HG02870 (cell line): Measurements from ENCODE around the gene HEXIM1.
"Not testable (repeated sequence)": the region's sequence is repeated elsewhere in the genome, so short reads cannot be mapped to it uniquely, and the experiment has no call there.

ENCODE experiments used
- ATAC-seq: cut with Tn5 transposase; IDR thresholded peaks from one replicate; pipeline ENCODE4 v1.9.1; 2021; ENCODE audit warnings: mild to moderate bottlenecking, moderate library complexity; ENCODE audit not compliant: unreplicated experiment

Gene HEXIM1

GRCh38 chr17:45112559-45113423, 35.5 kb upstream of the HEXIM1 start:
- ATAC-seq = no peak

GRCh38 chr17:45113424-45113754, 34.9 kb upstream of the HEXIM1 start:
- ATAC-seq = no peak

GRCh38 chr17:45114117-45114932, 34.0 kb upstream of the HEXIM1 start:
- no peak for ATAC-seq

GRCh38 chr17:45115015-45115625, 33.2 kb upstream of the HEXIM1 start:
- no peak for ATAC-seq

GRCh38 chr17:45115871-45116270, 32.4 kb upstream of the HEXIM1 start:
- ATAC-seq = no peak

- ATAC-seq = no peak
Observed at GRCh38 chr17:45116434-45117016, 31.8 kb upstream of the HEXIM1 start.

GRCh38 chr17:45117334-45117733, 30.9 kb upstream of the HEXIM1 start:
- no peak for ATAC-seq

GRCh38 chr17:45117848-45118646, 30.2 kb upstream of the HEXIM1 start:
- ATAC-seq = no peak

- no peak for ATAC-seq
Observed at GRCh38 chr17:45118691-45119090, 29.6 kb upstream of the HEXIM1 start.

- no peak for ATAC-seq
Observed at GRCh38 chr17:45119964-45120363, 28.3 kb upstream of the HEXIM1 start.

- no peak for ATAC-seq
Observed at GRCh38 chr17:45120558-45120957, 27.7 kb upstream of the HEXIM1 start.

GRCh38 chr17:45121055-45121454, 27.2 kb upstream of the HEXIM1 start:
- ATAC-seq = no peak

- ATAC-seq = no peak
Observed at GRCh38 chr17:45123076-45123770, 25.1 kb upstream of the HEXIM1 start.

GRCh38 chr17:45123930-45124796, 24.1 kb upstream of the HEXIM1 start:
- ATAC-seq = no peak

GRCh38 chr17:45124797-45125122, 23.5 kb upstream of the HEXIM1 start:
- not testable (repeated sequence) for ATAC-seq

- no peak for ATAC-seq
Observed at GRCh38 chr17:45125509-45125908, 22.8 kb upstream of the HEXIM1 start.

- ATAC-seq = no peak
Observed at GRCh38 chr17:45127207-45127547, 21.1 kb upstream of the HEXIM1 start.

- ATAC-seq = no peak
Observed at GRCh38 chr17:45127548-45128300, 20.6 kb upstream of the HEXIM1 start.

- no peak for ATAC-seq
Observed at GRCh38 chr17:45128331-45128730, 19.9 kb upstream of the HEXIM1 start.
